ENCODE measurements around the gene UTP3. TPM values are rescaled to one million over a fixed set of nuclear protein-coding genes. Genes with fewer than 3 reads are reported as not detected.
"Not testable (repeated sequence)": the region's sequence is repeated elsewhere in the genome, so short reads cannot be mapped to it uniquely, and the experiment has no call there.

The UTP3 gene
- total RNA-seq, result 23.7 and 25.7 TPM in 2 replicates
- 23.7 TPM for polyA plus RNA-seq (2012)

- peak; percentile 100 for DNase-seq (ENCODE audit: low read depth)
Measured at GRCh38 chr4:70687821-70688794, at the start of gene UTP3. Gene UTP3, plus strand, starts transcription at chr4:70688532. Its CDS starts 146 bp downstream, at chr4:70688678.

- DNase-seq (ENCODE audit: low read depth), result no peak
Measured at GRCh38 chr4:70640192-70640591, 48.1 kb upstream of the UTP3 start.

GRCh38 chr4:70650741-70651140, 37.6 kb upstream of the UTP3 start:
- not testable (repeated sequence) for DNase-seq (ENCODE audit: low read depth)

GRCh38 chr4:70651864-70652506, 36.3 kb upstream of the UTP3 start:
- DNase-seq (ENCODE audit: low read depth), result peak; percentile 49

- DNase-seq (ENCODE audit: low read depth), result no peak
Measured at GRCh38 chr4:70654605-70655011, 33.7 kb upstream of the UTP3 start.

GRCh38 chr4:70657326-70657725, 31.0 kb upstream of the UTP3 start:
- DNase-seq (ENCODE audit: low read depth), result no peak

- no peak for DNase-seq (ENCODE audit: low read depth)
Measured at GRCh38 chr4:70658418-70658817, 29.9 kb upstream of the UTP3 start.

GRCh38 chr4:70660106-70660505, 28.2 kb upstream of the UTP3 start:
- DNase-seq (ENCODE audit: low read depth), result no peak

- not testable (repeated sequence) for DNase-seq (ENCODE audit: low read depth)
Measured at GRCh38 chr4:70661309-70661922, 26.9 kb upstream of the UTP3 start.

GRCh38 chr4:70666369-70666768, 22.0 kb upstream of the UTP3 start, which contains the start of gene JCHAIN:
Gene JCHAIN, minus strand, starts transcription at chr4:70666508. Its CDS starts 18 bp downstream, at chr4:70666490.
- no peak for DNase-seq (ENCODE audit: low read depth)

- DNase-seq (ENCODE audit: low read depth), result peak; percentile 16
Measured at GRCh38 chr4:70667740-70668535, 20.4 kb upstream of the UTP3 start.

GRCh38 chr4:70670332-70671014, 17.9 kb upstream of the UTP3 start:
- DNase-seq (ENCODE audit: low read depth), result no peak

- DNase-seq (ENCODE audit: low read depth), result no peak
Measured at GRCh38 chr4:70671091-70671490, 17.2 kb upstream of the UTP3 start.

GRCh38 chr4:70674191-70674590, 14.1 kb upstream of the UTP3 start:
- DNase-seq (ENCODE audit: low read depth), result no peak

GRCh38 chr4:70674731-70675130, 13.6 kb upstream of the UTP3 start:
- no peak for DNase-seq (ENCODE audit: low read depth)

- DNase-seq (ENCODE audit: low read depth), result no peak
Measured at GRCh38 chr4:70676554-70677090, 11.7 kb upstream of the UTP3 start.

GRCh38 chr4:70678383-70678999, 9.8 kb upstream of the UTP3 start:
- peak; percentile 67 for DNase-seq (ENCODE audit: low read depth)

GRCh38 chr4:70680934-70681333, 7.4 kb upstream of the UTP3 start:
- no peak for DNase-seq (ENCODE audit: low read depth)

- DNase-seq (ENCODE audit: low read depth), result no peak
Measured at GRCh38 chr4:70681704-70682103, 6.6 kb upstream of the UTP3 start.

- not testable (repeated sequence) for DNase-seq (ENCODE audit: low read depth)
Measured at GRCh38 chr4:70682142-70682541, 6.2 kb upstream of the UTP3 start.

All from myocyte (in vitro differentiated cells).